ENCODE data around the gene HCFC1.

HCFC1 gene

GRCh38 chrX:153971450-153972367, at the start of gene HCFC1:
HCFC1 (minus strand) TSS chrX:153971818; CDS start chrX:153970840, 978 bp downstream.
- peak; percentile 92 for DNase-seq

GRCh38 chrX:154021131-154021611, 49.6 kb upstream of the HCFC1 start:
- no peak for DNase-seq

GRCh38 chrX:154020536-154021115, 49.0 kb upstream of the HCFC1 start:
- DNase-seq: no peak

- peak; percentile 57 for DNase-seq
Measured at GRCh38 chrX:154019633-154020528, 48.3 kb upstream of the HCFC1 start, which contains the start of gene IRAK1. IRAK1 (minus strand) TSS chrX:154019902; CDS start chrX:154019812, 90 bp downstream.

GRCh38 chrX:154019061-154019621, 47.5 kb upstream of the HCFC1 start:
- no peak for DNase-seq

- no peak for DNase-seq
Measured at GRCh38 chrX:154018518-154019060, 47.0 kb upstream of the HCFC1 start.

- no peak for DNase-seq
Measured at GRCh38 chrX:154017766-154018517, 46.3 kb upstream of the HCFC1 start.

GRCh38 chrX:154016366-154017076, 44.9 kb upstream of the HCFC1 start:
- DNase-seq: no peak

GRCh38 chrX:154015581-154016264, 44.1 kb upstream of the HCFC1 start:
- DNase-seq: no peak

GRCh38 chrX:154014429-154015380, 43.1 kb upstream of the HCFC1 start:
- DNase-seq: no peak

GRCh38 chrX:154013614-154014360, 42.2 kb upstream of the HCFC1 start:
- peak; percentile 63 for DNase-seq

- no peak for DNase-seq
Measured at GRCh38 chrX:154013001-154013421, 41.4 kb upstream of the HCFC1 start.

GRCh38 chrX:154012336-154012991, 40.8 kb upstream of the HCFC1 start:
- no peak for DNase-seq

GRCh38 chrX:154011376-154012335, 40.0 kb upstream of the HCFC1 start:
- DNase-seq: no peak

- no peak for DNase-seq
Measured at GRCh38 chrX:154010330-154011087, 38.9 kb upstream of the HCFC1 start.

- DNase-seq: no peak
Measured at GRCh38 chrX:154008521-154008920, 36.9 kb upstream of the HCFC1 start.

All from CD4-positive, alpha-beta T cell treated with Interleukin-12 subunit alpha and Interleukin-12 subunit beta, for 1 hour (primary cell).